A549 (cell line): ENCODE results near the gene P3H2. TPM values are rescaled to one million over a fixed set of nuclear protein-coding genes. Genes with fewer than 3 reads are reported as not detected.
A peak's percentile ranks its signal among the peaks of the same experiment; 100 is the strongest.

Experiments
- ATAC-seq, 2 experiments: fragments of 200-7000 bp in 1 of 2; fragments of >200 bp in 1 of 2; cut with Nextera tagmentation in 1 of 2; cut with Tn5 transposase in 1 of 2; 3 replicates each; pipeline versions ENCODE4 v1.8.0 to v1.9.1; 2018 to 2020; ENCODE audit warnings: mild to moderate bottlenecking in 1 of 2, moderate library complexity in 1 of 2
- CTCF ChIA-PET: fragments of 300-600 bp; sonication (Branson Sonifier 250); formaldehyde crosslinking; extraction: SDS; loops from one replicate; lab custom pipeline; 2021; ENCODE audit warnings: antibody characterized with exemption, inconsistent platforms; lab: Yijun Ruan, JAX
- POLR2A ChIA-PET: fragments of 350-600 bp; formaldehyde crosslinking; extraction: SDS; loops from one replicate; lab custom pipeline; 2021; ENCODE audit warnings: antibody characterized with exemption, inconsistent platforms; lab: Yijun Ruan, JAX
- DNase-seq, 2 experiments: peaks; one replicate each; pipeline versions ENCODE4 v3.0.0 to v3.0.0-alpha.2; 2011 to 2016; ENCODE audit warnings: low read depth in 1 of 2, low spot score in 1 of 2
- FAIRE-seq: peaks from 2 replicates; lab custom pipeline; 2011; peaks lifted over from hg19 to GRCh38; lab: Jason Lieb, UNC
- H3K27ac ChIP-seq, 2 experiments: fragments of >200 bp; sonication (Bioruptor Twin); formaldehyde crosslinking; 3 replicates each; pipeline ENCODE4 v1.5.1; 2016 to 2017
- H3K4me1 ChIP-seq: fragments of >200 bp; sonication (Bioruptor Twin); formaldehyde crosslinking; 3 replicates; pipeline ENCODE4 v1.6.1; 2016
- H3K4me2 ChIP-seq: fragments of >200 bp; sonication (Bioruptor Twin); formaldehyde crosslinking; 3 replicates; pipeline ENCODE4 v1.6.1; 2016
- H3K4me3 ChIP-seq: fragments of >200 bp; sonication (Bioruptor Twin); formaldehyde crosslinking; 3 replicates; pipeline ENCODE4 v1.5.1; 2016
- H3K9me3 ChIP-seq: fragments of >200 bp; sonication (Bioruptor Twin); formaldehyde crosslinking; 3 replicates; pipeline ENCODE4 v1.6.1; 2016
- CBX2 ChIP-seq: fragments of 200-600 bp; sonication (generic); IDR thresholded peaks from 2 replicates; pipeline ENCODE4 v1.6.1; 2016; ENCODE audit warnings: low read depth, mild to moderate bottlenecking, borderline replicate concordance
- CBX8 ChIP-seq: fragments of 200-600 bp; sonication (generic); IDR thresholded peaks from 2 replicates; pipeline ENCODE4 v1.6.1; 2016
- CEBPB ChIP-seq, 2 experiments: fragments of >200 bp in 1 of 2; sonication (Bioruptor Twin) in 1 of 2; formaldehyde crosslinking in 1 of 2; IDR thresholded peaks; 2 replicates each; pipeline ENCODE4 v1.6.1; 2012 to 2016
- CHD4 ChIP-seq: fragments of 200-600 bp; sonication (generic); IDR thresholded peaks from 2 replicates; pipeline ENCODE4 v1.6.1; 2016; ENCODE audit warnings: antibody characterized with exemption, mild to moderate bottlenecking, borderline replicate concordance
- EHF ChIP-seq: fragments of 250-450 bp; sonication (Bioruptor Pico); IDR thresholded peaks from 2 replicates; pipeline ENCODE4 v1.5.0; 2020; ENCODE audit warnings: mild to moderate bottlenecking
- EHMT2 ChIP-seq: fragments of 200-600 bp; sonication (generic); IDR thresholded peaks from 2 replicates; pipeline ENCODE4 v1.6.1; 2016; ENCODE audit warnings: antibody characterized with exemption, low read depth, mild to moderate bottlenecking, moderate library complexity
- EP300 ChIP-seq, 2 experiments: fragments of >200 bp; sonication (Bioruptor Twin); formaldehyde crosslinking; IDR thresholded peaks; 2 replicates in 1 of 2; 3 replicates in 1 of 2; pipeline ENCODE4 v1.6.1; 2016 to 2017
- FOSL2 ChIP-seq, 2 experiments: fragments of 450-650 bp in 1 of 2; fragments of >200 bp in 1 of 2; sonication (Bioruptor Twin) in 1 of 2; formaldehyde crosslinking; IDR thresholded peaks; 2 replicates each; pipeline versions ENCODE4 v1.5.0 to v1.6.1; 2016 to 2020; ENCODE audit warnings: mild to moderate bottlenecking in 1 of 2, moderate library complexity in 1 of 2
- GATA3 ChIP-seq: IDR thresholded peaks from 2 replicates; pipeline ENCODE4 v1.6.1; 2012; ENCODE audit warnings: borderline replicate concordance
- HES2 ChIP-seq: fragments of >200 bp; sonication (Bioruptor Twin); formaldehyde crosslinking; IDR thresholded peaks from 2 replicates; pipeline ENCODE4 v1.6.1; 2016
- HOXB13 ChIP-seq: fragments of 250-450 bp; sonication (Bioruptor Pico); IDR thresholded peaks from 2 replicates; pipeline ENCODE4 v1.5.0; 2020; ENCODE audit warnings: low read depth, mild to moderate bottlenecking, moderate library complexity
- HOXB5 ChIP-seq: fragments of 250-450 bp; sonication (Bioruptor Pico); IDR thresholded peaks from 2 replicates; pipeline ENCODE4 v1.5.0; 2020; ENCODE audit warnings: mild to moderate bottlenecking, moderate library complexity
- JUNB ChIP-seq: fragments of >200 bp; sonication (Bioruptor Twin); formaldehyde crosslinking; IDR thresholded peaks from 2 replicates; pipeline ENCODE4 v1.6.1; 2016
- KDM5A ChIP-seq: fragments of 200-600 bp; sonication (generic); IDR thresholded peaks from 2 replicates; pipeline ENCODE4 v1.6.1; 2016; ENCODE audit warnings: antibody characterized with exemption, mild to moderate bottlenecking
- MAZ ChIP-seq: fragments of 150-350 bp; IDR thresholded peaks from 2 replicates; pipeline ENCODE4 v1.6.1; 2014; ENCODE audit warnings: antibody characterized with exemption, low read depth, low read length, borderline replicate concordance
- NFE2L2 ChIP-seq: fragments of 150-350 bp; conservative IDR thresholded peaks from 2 replicates; pipeline ENCODE4 v1.6.1; 2014; ENCODE audit warnings: low read length
- NR3C1 ChIP-seq: fragments of >200 bp; sonication (Bioruptor Twin); formaldehyde crosslinking; IDR thresholded peaks from 3 replicates; pipeline ENCODE4 v1.6.1; 2017
- PHF8 ChIP-seq: fragments of 200-600 bp; sonication (generic); IDR thresholded peaks from 2 replicates; pipeline ENCODE4 v1.6.1; 2016; ENCODE audit warnings: low read depth, mild to moderate bottlenecking, antibody characterized with exemption, moderate library complexity, borderline replicate concordance
- POLR2A ChIP-seq: IDR thresholded peaks from 2 replicates; pipeline ENCODE4 v1.6.1; 2012; ENCODE audit warnings: mild to moderate bottlenecking, low read length
- POLR2AphosphoS2 ChIP-seq: conservative IDR thresholded peaks from 2 replicates; pipeline ENCODE4 v1.6.1; 2012; ENCODE audit warnings: low read length, improper control_type of control experiment, inconsistent platforms
- RNF2 ChIP-seq: fragments of 200-600 bp; sonication (generic); IDR thresholded peaks from 2 replicates; pipeline ENCODE4 v1.6.1; 2016; ENCODE audit warnings: low read depth, mild to moderate bottlenecking, antibody characterized with exemption, moderate library complexity, borderline replicate concordance
- SMC3 ChIP-seq: fragments of >200 bp; sonication (Bioruptor Twin); formaldehyde crosslinking; IDR thresholded peaks from 3 replicates; pipeline ENCODE4 v1.6.1; 2018; ENCODE audit warnings: inconsistent platforms
- TP53 ChIP-seq: fragments of 250-450 bp; sonication (Bioruptor Pico); IDR thresholded peaks from 2 replicates; pipeline ENCODE4 v1.5.0; 2021; ENCODE audit warnings: mild to moderate bottlenecking, moderate library complexity
- WGBS: methylation state at CpG from one replicate; pipeline ENCODE4 v1.1.6; 2017; ENCODE audit errors: missing lambda C conversion rate; 5-methylcytosine and 5-hydroxymethylcytosine counted together
- polyA plus RNA-seq, 4 experiments: library from polyadenylated mRNA; depleted of rRNA in 3 of 4; stranded (reverse); fragments of >200 nt; fragmentation: RNase III in 1 of 4; extraction: RNeasy Plus Mini Kit Qiagen cat#74134 plus additional on column Dnase treatment in 1 of 4; gene quantifications; 2 replicates in 3 of 4; 3 replicates in 1 of 4; pipeline ENCODE4 v1.2.3, GENCODE V29; 2011 to 2017
- TF ChIP-seq, protein P1 (sequence below): fragments of 200-600 bp; sonication (generic); IDR thresholded peaks from 2 replicates; pipeline ENCODE4 v1.6.1; 2016; ENCODE audit warnings: antibody characterized with exemption, mild to moderate bottlenecking, moderate library complexity
- TF ChIP-seq, protein P2 (sequence below): fragments of >200 bp; sonication (Bioruptor Twin); formaldehyde crosslinking; IDR thresholded peaks from 3 replicates; pipeline ENCODE4 v1.5.1; 2016

The P3H2 gene
- polyA plus RNA-seq, 2 of the 4 experiments (the other 2 are of a cell fraction) = 56.6 to 72.5 TPM

DNA sequence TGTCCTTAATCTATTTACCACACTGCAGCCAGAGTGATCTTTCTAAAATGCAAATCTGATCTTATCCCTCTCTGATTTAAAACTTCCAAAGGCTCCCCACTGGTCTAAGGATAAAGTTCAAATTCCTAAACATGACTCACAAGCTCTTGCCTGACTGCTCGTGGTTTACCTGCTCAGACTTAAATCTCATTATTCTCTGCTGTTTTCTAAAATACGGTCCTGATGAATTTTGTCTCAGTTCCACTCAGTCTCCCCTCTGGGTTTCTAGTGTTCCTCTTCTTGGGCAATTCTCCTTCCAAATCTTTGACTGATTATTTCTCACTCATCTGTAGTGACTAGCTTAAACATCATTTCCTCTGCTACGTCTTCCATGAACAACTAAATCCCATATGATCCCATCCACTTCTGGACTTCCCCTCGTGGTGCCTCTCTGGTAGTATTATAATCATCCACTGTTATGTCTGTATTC, 108.3 kb downstream of the P3H2 start (continued):
- TF ChIP-seq EHMT2 = no peak
- TF ChIP-seq NR3C1 = no peak
- no peak for TF ChIP-seq HOXB13 (CRISPR knock-in tag)
- no peak for TF ChIP-seq CBX8
- TF ChIP-seq CEBPB (IDR thresholded peaks at IDR 0.05) = no peak
- peak in 1 of 2 experiments; percentile 36; a peak in 1 of 5 replicates for TF ChIP-seq EP300 (IDR thresholded peaks at IDR 0.05)
- TF ChIP-seq, protein P1, sequence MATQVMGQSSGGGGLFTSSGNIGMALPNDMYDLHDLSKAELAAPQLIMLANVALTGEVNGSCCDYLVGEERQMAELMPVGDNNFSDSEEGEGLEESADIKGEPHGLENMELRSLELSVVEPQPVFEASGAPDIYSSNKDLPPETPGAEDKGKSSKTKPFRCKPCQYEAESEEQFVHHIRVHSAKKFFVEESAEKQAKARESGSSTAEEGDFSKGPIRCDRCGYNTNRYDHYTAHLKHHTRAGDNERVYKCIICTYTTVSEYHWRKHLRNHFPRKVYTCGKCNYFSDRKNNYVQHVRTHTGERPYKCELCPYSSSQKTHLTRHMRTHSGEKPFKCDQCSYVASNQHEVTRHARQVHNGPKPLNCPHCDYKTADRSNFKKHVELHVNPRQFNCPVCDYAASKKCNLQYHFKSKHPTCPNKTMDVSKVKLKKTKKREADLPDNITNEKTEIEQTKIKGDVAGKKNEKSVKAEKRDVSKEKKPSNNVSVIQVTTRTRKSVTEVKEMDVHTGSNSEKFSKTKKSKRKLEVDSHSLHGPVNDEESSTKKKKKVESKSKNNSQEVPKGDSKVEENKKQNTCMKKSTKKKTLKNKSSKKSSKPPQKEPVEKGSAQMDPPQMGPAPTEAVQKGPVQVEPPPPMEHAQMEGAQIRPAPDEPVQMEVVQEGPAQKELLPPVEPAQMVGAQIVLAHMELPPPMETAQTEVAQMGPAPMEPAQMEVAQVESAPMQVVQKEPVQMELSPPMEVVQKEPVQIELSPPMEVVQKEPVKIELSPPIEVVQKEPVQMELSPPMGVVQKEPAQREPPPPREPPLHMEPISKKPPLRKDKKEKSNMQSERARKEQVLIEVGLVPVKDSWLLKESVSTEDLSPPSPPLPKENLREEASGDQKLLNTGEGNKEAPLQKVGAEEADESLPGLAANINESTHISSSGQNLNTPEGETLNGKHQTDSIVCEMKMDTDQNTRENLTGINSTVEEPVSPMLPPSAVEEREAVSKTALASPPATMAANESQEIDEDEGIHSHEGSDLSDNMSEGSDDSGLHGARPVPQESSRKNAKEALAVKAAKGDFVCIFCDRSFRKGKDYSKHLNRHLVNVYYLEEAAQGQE = no peak
- TF ChIP-seq PHF8 = no peak
- no peak; the same call in 2 of the 3 replicates for TF ChIP-seq SMC3
- no peak for TF ChIP-seq NFE2L2
- TF ChIP-seq CBX2 = no peak
- no peak for TF ChIP-seq KDM5A

GRCh38 chr3:190010486-190010885, 110.2 kb downstream of the P3H2 start:
- Histone ChIP-seq H3K4me2 (peak overlapping the region; percentile 92; the same call in 1 of the 3 replicates), H3K4me3 (no peak overlapping the region), H3K9me3 (no peaks in the 10 kb centered on the region)
- 90% methylated on average over 2 of the region's 2 CpGs for WGBS
- ChIA-PET CTCF (interaction anchor here (0.7 kb wide), 1 partner anchor 612 kb away, joined by 3 read pairs; no protein-coding TSS in a partner anchor), POLR2A (no interaction called here)
- DNase-seq = no peak
- no peak for ATAC-seq
- no peak for FAIRE-seq
- no peak for TF ChIP-seq HES2
- TF ChIP-seq MAZ = no peak
- no peak for TF ChIP-seq POLR2A
- no peak for TF ChIP-seq RNF2
- TF ChIP-seq, all 56 proteins: peak for 0
- Histone ChIP-seq H3K27ac (peak overlapping the region; percentile 87; a peak in 5 of 6 replicates), H3K4me1 (peaks cover 59% of the 10 kb centered on the region)

DNA sequence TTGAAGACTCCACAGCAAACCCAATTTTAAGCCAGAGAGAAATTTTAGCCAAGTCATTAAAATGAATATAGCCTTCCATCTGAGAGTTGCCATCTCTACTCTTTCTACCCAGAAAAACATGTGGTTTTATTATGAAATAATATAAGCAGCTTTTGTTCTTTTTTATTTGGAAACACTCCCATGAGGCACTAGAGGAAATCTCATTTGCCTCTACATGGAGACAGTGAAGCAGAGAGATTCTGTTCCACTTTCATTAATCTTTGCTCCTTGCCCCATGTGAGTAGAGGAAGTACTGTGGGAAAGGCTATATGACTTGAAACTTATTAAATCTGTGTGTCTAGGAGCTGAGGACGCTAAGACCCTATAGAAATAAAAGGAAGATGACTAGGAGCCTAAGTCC, 111.1 kb downstream of the P3H2 start:
- Histone ChIP-seq H3K4me2 (no peak overlapping the region), H3K4me3 (no peak overlapping the region), H3K27ac (peak overlapping the region in 1 of 2 experiments; percentile 55; a peak in 3 of 6 replicates), H3K4me1 (peaks cover 63% of the 10 kb centered on the region), H3K9me3 (no peaks in the 10 kb centered on the region)
- CTCF ChIA-PET = no interaction called here
- 96% methylated on average over 1 of the region's 1 CpG for WGBS
- POLR2A ChIA-PET = no interaction called here
- DNase-seq (no peak), FAIRE-seq (no peak), ATAC-seq (no peak)
- no peak for TF ChIP-seq EHF
- TF ChIP-seq CHD4 = no peak
- TF ChIP-seq HOXB5 (CRISPR knock-in tag) = no peak
- no peak for TF ChIP-seq EP300 (IDR thresholded peaks at IDR 0.05)
- TF ChIP-seq RNF2 = no peak
- no peak for TF ChIP-seq NFE2L2
- TF ChIP-seq FOSL2 (IDR thresholded peaks at IDR 0.05) = no peak
- TF ChIP-seq FOSL2 (CRISPR knock-in tag; IDR thresholded peaks at IDR 0.05) = no peak
- TF ChIP-seq, protein P2, sequence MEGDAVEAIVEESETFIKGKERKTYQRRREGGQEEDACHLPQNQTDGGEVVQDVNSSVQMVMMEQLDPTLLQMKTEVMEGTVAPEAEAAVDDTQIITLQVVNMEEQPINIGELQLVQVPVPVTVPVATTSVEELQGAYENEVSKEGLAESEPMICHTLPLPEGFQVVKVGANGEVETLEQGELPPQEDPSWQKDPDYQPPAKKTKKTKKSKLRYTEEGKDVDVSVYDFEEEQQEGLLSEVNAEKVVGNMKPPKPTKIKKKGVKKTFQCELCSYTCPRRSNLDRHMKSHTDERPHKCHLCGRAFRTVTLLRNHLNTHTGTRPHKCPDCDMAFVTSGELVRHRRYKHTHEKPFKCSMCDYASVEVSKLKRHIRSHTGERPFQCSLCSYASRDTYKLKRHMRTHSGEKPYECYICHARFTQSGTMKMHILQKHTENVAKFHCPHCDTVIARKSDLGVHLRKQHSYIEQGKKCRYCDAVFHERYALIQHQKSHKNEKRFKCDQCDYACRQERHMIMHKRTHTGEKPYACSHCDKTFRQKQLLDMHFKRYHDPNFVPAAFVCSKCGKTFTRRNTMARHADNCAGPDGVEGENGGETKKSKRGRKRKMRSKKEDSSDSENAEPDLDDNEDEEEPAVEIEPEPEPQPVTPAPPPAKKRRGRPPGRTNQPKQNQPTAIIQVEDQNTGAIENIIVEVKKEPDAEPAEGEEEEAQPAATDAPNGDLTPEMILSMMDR = no peak
- no peak for TF ChIP-seq JUNB
- TF ChIP-seq GATA3 = no peak
- TF ChIP-seq POLR2AphosphoS2 = no peak
- TF ChIP-seq TP53 (CRISPR knock-in tag) = no peak
- TF ChIP-seq, all 56 proteins: peak for 0
